Left forelimb (tissue), 1 donor: ENCODE measurements around the gene C2orf80.
"Not testable (repeated sequence)": the region's sequence is repeated elsewhere in the genome, so short reads cannot be mapped to it uniquely, and the experiment has no call there.

Source experiments
- DNase-seq: peaks from one replicate; pipeline ENCODE4 v3.0.0-alpha.2; 2018; ENCODE audit warnings: low spot score

C2orf80 gene

GRCh38 chr2:208189810-208190503, at the start of gene C2orf80:
Gene C2orf80, minus strand, starts transcription at chr2:208190030. Its CDS starts 3,044 bp downstream, at chr2:208186986.
- no peak for DNase-seq

DNA sequence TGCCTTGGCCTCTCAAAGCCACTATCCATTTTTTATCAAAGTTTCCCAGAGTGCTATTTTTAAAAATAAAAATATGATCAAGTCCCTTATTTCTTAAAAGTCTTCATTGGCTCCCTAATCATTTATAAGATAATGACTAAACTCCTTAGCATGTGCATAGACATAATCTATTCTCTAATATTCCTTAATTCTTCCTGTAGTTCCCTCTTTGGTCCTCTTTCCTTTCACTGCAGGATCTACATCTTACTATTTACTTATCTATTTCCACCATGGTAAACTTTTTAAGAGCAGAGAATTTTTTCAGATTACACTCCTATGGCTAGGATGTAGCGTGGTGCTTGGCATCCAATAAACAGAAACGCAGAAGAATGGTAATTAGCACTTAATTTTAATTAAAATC, 46.0 kb upstream of the C2orf80 start:
- DNase-seq: no peak

DNA sequence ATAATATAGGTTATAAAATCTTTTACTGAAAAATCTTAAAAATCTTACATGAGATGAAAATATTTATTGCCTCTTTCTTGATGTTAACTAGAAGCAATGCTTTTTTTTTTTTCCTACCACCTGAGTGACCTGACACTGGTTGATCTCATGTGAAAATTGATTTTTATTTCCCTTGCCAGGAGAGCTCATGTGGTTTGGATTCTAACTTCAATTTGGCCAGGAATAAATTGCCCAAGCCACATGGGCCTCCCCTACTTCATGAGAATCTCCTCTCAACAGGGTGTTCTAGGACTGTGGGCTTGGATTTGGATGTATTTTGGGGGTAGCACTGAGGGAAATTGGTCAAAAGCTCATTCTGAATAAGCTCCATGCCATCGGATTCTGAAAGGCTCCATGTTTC, 45.0 kb upstream of the C2orf80 start:
- DNase-seq: no peak

DNA sequence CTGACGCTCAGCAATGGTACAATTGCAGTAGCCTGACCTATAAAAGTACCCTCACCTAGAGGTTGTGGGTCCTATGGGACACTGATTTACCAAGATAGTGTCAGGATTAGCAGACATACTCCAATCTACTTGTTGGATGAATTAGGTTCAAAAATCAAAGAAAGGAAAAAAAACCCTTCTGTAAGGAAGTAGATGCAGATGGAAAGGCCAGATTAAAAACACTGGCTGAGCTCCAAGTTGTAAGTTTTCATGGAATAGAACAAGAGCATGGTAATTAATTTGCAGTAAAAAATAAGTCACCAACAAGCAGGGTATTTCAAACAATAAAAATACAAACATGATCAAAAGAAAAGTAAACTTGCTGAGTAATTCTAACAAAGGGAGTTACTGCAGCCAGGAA, 38.6 kb upstream of the C2orf80 start:
- DNase-seq: no peak

- no peak for DNase-seq
Observed at GRCh38 chr2:208227581-208228232, 37.9 kb upstream of the C2orf80 start.

DNA sequence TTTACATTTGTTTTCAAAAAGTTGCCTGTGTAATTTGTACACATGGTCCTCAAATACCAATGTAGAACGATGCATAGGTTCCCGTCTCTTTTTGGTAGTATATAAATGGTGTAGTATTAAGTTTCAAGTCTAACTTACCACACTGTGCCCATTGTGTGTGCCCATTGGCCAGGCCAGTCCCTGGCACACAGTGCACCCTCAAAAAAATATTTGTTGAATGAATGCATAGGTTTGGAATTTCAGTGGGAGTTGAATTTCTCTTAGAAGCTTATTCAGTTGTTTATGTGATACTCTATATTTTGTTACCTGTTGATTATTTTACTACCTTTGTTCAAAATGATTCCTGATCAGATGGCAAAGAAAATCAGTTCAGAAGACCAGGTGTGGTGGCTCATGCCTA, 35.0 kb upstream of the C2orf80 start:
- DNase-seq: no peak

DNA sequence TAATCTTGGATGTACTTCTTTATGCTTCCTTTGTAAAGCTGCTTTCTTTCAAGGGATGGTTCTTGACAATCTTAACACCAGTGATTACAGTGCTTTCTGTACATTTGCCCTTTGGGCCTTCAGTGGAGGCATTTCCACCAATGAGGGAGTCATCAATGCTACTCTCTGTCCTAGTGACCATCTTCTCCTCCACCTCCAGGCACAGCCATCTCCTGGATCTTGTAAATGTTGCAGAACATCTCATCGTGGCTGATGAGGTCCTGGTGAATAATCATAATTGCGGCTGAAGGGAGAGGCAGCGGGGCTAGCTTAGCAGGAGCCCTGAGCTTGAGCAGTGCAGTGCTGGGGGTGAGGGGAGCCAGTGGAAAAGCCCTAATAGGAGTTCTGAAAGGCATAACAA, 32.5 kb upstream of the C2orf80 start:
- no peak for DNase-seq

- DNase-seq: not testable (repeated sequence)
Observed at GRCh38 chr2:208221873-208222272, 32.0 kb upstream of the C2orf80 start.

DNA sequence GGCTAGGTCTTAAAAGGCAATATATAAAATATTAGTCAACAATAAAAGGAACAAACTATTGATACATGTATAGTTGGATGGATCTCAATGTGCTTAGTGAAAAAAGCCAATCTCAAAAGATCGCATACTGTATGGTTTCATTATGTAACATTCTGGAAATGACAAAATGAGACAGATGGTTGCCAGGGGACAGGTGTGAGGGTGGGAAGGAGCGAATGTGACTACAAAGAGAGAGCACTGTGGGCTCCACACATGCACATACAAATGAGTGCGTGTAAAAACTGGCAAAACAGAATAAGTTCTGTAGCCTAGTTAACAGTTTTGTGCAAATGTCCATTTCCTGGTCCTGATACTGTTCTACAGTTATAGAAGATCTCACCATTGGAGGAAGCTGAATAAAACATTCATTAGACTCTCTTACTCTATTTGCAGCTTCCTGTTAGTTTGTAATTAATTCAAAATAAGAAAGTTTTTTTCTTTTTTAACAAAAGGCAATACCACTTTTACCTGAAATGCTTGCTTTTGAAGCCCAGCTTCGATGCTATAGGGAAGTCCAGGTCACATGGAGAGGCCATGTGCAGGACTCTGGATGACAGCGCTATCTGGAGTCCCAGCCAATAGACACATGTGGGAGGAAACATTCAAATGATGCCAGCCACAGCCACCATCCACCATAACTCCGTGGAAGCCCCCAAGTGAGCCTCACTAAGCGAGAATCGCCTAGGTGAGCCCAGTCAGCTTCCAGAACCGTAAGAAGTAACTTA, 21.0 kb upstream of the C2orf80 start:
- DNase-seq: no peak

DNA sequence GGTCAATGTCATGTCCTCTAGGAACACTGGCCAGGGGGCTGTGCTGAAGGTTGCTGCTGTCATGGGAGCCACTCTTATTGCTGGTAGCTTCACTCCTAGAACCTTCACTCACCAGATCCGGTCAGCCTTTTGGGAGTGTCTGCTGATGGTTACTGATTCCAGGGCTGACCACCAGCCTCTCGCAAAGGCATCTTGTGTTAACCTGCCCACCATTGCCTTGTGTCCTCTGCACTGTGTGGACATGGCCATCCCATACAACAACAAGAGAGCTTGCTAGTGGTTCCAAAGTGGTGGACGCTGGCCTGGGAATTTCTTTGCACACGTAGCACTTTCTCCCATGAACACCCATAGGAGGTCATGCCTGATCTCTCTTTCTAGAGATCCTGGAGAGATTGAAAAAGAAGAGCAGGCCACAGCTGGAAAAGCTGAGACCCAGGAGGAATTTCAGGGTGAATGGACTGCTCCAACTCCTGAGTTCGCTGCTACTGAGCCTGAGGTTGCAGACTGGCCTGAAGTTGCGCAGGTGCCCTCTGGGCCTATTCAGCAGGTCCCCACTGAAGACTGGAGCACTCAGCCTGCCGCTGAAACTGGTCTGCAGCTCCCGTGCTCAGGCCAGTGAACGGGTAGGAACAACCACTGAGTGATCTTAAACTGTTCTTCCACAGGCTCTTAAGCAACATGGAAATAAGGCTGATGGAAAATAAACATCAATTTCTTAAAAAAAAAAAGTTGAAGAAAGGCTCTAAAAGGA, 18.7 kb upstream of the C2orf80 start:
- no peak for DNase-seq

DNA sequence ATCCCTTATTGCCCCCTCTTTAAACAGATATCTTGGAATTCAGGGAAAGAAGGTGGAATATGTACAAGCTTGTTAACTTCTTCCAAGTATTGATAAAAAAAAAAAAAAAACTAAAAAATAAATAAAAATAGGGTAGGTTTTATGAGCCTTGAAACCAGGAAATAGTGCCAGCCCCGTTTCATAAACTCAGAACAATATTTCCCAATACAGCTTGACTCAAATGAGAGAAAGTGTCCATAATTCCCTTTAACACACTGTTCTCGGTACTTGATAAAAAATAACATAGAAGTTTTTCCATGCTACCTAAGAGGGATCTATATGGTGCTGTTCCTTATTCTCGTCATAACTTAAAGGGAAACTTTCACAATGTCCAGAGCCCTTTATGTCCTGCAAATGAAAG, 17.9 kb upstream of the C2orf80 start:
- no peak for DNase-seq

GRCh38 chr2:208204166-208204565, 14.3 kb upstream of the C2orf80 start:
- no peak for DNase-seq

GRCh38 chr2:208195531-208195930, 5.7 kb upstream of the C2orf80 start:
- no peak for DNase-seq

GRCh38 chr2:208192611-208193236, 2.9 kb upstream of the C2orf80 start:
- DNase-seq: no peak

DNA sequence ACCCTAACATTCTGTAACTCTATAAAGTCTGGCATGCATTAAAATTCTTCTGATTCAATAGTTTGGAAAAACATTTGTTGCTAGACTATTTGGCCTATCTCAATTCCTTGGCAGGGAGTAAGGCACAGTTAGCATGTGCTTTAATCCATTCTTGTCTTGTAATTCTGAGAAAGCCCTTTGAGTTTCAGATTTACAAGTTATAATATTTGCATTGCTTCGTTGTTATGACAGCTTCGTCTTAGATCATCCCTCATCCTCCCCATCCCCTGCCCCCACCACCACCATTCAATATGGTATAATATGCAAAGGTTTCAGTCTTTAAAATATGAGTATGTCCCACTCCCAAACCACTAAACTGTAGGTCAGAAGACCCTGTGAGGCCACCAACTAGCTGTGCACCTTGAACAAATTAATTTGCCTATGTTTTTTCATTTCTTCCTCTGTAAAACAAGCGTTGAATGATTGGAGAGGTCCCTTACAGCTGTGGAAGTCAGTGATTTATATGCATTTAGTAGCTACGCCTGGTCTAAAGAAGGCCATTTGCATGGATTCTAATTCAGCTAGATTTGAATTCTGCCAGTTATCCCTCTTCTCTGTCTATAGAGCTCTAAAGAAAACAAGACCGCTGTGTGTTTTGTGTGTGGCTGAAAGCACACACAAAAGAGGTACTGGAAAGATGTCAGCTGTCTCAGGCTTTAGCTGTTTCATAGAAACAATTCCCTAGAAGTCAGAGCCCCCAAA, 591 bp downstream of the C2orf80 start:
- DNase-seq: no peak

DNA sequence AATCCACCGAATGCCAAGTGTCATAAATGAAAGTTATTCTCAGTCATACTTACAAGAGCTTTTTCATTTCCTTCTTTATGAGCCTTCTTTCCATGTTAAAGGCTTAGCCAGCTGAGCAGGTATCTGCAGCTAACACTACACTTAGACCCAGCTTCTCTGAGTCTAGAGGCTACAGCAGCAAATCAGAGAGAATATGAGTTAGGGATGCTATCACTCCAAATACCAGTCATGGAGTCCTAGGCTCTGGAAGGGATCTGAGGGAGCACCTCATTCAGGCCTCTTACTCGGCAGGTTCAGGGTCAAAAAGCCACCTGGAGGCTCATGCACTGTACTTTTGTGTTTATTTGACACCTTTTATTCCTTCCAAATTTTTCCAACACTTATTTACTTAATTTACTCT, 2.9 kb downstream of the C2orf80 start:
- DNase-seq: no peak

GRCh38 chr2:208186465-208186864, 3.4 kb downstream of the C2orf80 start:
- no peak for DNase-seq

DNA sequence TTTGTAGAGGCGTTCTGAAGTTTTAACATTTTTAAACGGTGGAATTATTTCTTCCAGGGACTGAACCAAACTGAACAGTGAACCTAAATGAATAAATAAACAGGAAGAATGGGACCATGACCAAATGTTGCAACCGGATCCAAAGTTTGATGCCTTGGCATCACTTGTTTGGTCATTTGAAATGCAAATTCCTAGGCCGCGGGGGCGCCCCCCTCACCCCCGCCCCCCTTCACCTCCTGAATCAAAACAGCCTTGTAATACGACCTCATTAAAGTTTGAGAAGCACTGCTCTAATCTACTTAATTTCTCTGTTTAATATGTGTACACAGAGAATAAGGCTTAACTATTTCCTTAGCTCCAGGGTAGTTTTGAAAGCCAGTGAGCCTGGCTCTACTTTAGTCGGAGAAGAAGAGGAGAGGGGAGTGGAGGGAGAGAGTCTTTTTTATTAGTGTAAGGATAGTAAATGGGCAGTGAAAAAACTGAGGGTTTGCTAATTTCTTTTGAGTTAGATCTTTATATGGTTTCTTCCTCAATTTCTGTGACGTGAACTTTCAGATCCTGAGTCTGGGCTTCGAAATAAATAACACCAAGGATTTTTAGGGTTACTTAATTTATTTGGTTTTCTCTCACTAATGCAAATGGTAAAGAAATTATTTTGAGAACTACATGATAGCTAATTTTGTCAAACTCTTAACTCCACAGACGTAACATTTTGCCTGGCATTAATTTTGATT, 5.7 kb downstream of the C2orf80 start:
- DNase-seq: no peak

GRCh38 chr2:208183526-208183925, 6.3 kb downstream of the C2orf80 start:
- no peak for DNase-seq

- no peak for DNase-seq
Observed at GRCh38 chr2:208182835-208183234, 7.0 kb downstream of the C2orf80 start.
